Activated CD4-positive, alpha-beta T cell treated with anti-CD3 and anti-CD28 coated beads for 36 hours (primary cell): ENCODE measurements around the gene CFTR. TPM values are rescaled to one million over a fixed set of nuclear protein-coding genes. Genes with fewer than 3 reads are reported as not detected.

Experiments used
- ATAC-seq: fragments of 200-7000 bp; cut with Tn5 transposase; one replicate; pipeline ENCODE4 v1.10.0; 2021; ENCODE audit warnings: mild to moderate bottlenecking, moderate library complexity
- CTCF ChIA-PET: fragments of 350-600 bp; sonication (Branson Sonifier 250); formaldehyde crosslinking; loops from one replicate; lab custom pipeline; 2021; ENCODE audit warnings: antibody characterized with exemption; lab: Charles Lee
- POLR2A ChIA-PET: fragments of 350-600 bp; sonication (Branson Sonifier 250); formaldehyde crosslinking; loops from one replicate; lab custom pipeline; 2021; ENCODE audit warnings: antibody characterized with exemption, inconsistent platforms; lab: Charles Lee
- DNase-seq: peaks from one replicate; pipeline ENCODE4 v3.0.0-alpha.2; 2020
- H3K27ac Mint-ChIP-seq: one replicate; pipeline ENCODE4 v1.8.0; 2021; ENCODE audit warnings: mixed read lengths
- H3K27me3 Mint-ChIP-seq: one replicate; pipeline ENCODE4 v1.8.0; 2021; ENCODE audit warnings: mixed read lengths
- H3K36me3 Mint-ChIP-seq: one replicate; pipeline ENCODE4 v1.8.0; 2021; ENCODE audit warnings: low read depth, mixed read lengths
- H3K4me1 Mint-ChIP-seq: one replicate; pipeline ENCODE4 v1.8.0; 2021; ENCODE audit warnings: mixed read lengths
- H3K4me3 Mint-ChIP-seq: one replicate; pipeline ENCODE4 v1.8.0; 2021; ENCODE audit warnings: mild to moderate bottlenecking, moderate library complexity, mixed read lengths
- H3K9me3 Mint-ChIP-seq: one replicate; pipeline ENCODE4 v1.8.0; 2021; ENCODE audit warnings: low read depth, mixed read lengths
- intact Hi-C, 2 experiments: fragments of 100-400 bp; cut with DNase I in 1 of 2; cut with micrococcal nuclease in 1 of 2; formaldehyde crosslinking; loops; one replicate each; pipeline versions ENCODE4 v1.14.2 to v1.15.1; 2022 to 2024; cut with DNase I, micrococcal nuclease
- total RNA-seq, 2 experiments: library from RNA; stranded (reverse); gene quantifications; one replicate each; pipeline ENCODE4 v1.2.3, GENCODE V29; 2021

Gene CFTR
- total RNA-seq, 2 experiments from 2014 or later, result not detected

GRCh38 chr7:117592011-117592635, 112.3 kb downstream of the CFTR start:
- Mint-ChIP-seq H3K4me3 (no peak overlapping the region), H3K27ac (no peak overlapping the region), H3K9me3 (no peaks in the 10 kb centered on the region), H3K36me3 (no peaks in the 10 kb centered on the region), H3K4me1 (no peaks in the 10 kb centered on the region), H3K27me3 (no peaks in the 10 kb centered on the region)
- DNase-seq (no peak), ATAC-seq (no peak)
- CTCF ChIA-PET, result no interaction called here
- intact Hi-C loops, result no loop called here
- POLR2A ChIA-PET, result no interaction called here

- POLR2A ChIA-PET, result no interaction called here
Measured at GRCh38 chr7:117596134-117596533, 116.3 kb downstream of the CFTR start.

GRCh38 chr7:117597755-117598154, 117.9 kb downstream of the CFTR start:
- ChIA-PET POLR2A (no interaction called here), CTCF (no interaction called here)
- Mint-ChIP-seq H3K9me3 (no peaks in the 10 kb centered on the region), H3K27me3 (peaks cover 2% of the 10 kb centered on the region), H3K27ac (no peak overlapping the region), H3K4me1 (no peaks in the 10 kb centered on the region), H3K36me3 (no peaks in the 10 kb centered on the region), H3K4me3 (no peak overlapping the region)
- intact Hi-C loops, result no loop called here
- DNase-seq (no peak), ATAC-seq (no peak)

More at GRCh38 chr7:117596134-117596533, 116.3 kb downstream of the CFTR start:
- no peaks in the 10 kb centered on the region for H3K9me3 Mint-ChIP-seq
- ATAC-seq, result no peak
- H3K4me3 Mint-ChIP-seq, result no peak overlapping the region
- intact Hi-C loops, result no loop called here
- CTCF ChIA-PET, result no interaction called here
- H3K4me1 Mint-ChIP-seq, result no peaks in the 10 kb centered on the region
- no peak for DNase-seq
- H3K27ac Mint-ChIP-seq, result no peak overlapping the region
- H3K27me3 Mint-ChIP-seq, result no peaks in the 10 kb centered on the region
- H3K36me3 Mint-ChIP-seq, result no peaks in the 10 kb centered on the region

- no peaks in the 10 kb centered on the region for H3K9me3 Mint-ChIP-seq
- POLR2A ChIA-PET, result no interaction called here
- H3K27ac Mint-ChIP-seq, result no peak overlapping the region
- H3K4me1 Mint-ChIP-seq, result no peaks in the 10 kb centered on the region
- no peak for ATAC-seq
- no peaks in the 10 kb centered on the region for H3K36me3 Mint-ChIP-seq
- intact Hi-C loops, result no loop called here
- no peak overlapping the region for H3K4me3 Mint-ChIP-seq
- peaks cover 2% of the 10 kb centered on the region for H3K27me3 Mint-ChIP-seq
- DNase-seq, result no peak
- CTCF ChIA-PET, result no interaction called here
Measured at GRCh38 chr7:117600911-117601310, 121.1 kb downstream of the CFTR start.

GRCh38 chr7:117603627-117604026, 123.8 kb downstream of the CFTR start:
- DNase-seq (no peak), ATAC-seq (no peak)
- ChIA-PET CTCF (no interaction called here), POLR2A (no interaction called here)
- Mint-ChIP-seq H3K36me3 (no peaks in the 10 kb centered on the region), H3K9me3 (no peaks in the 10 kb centered on the region), H3K27ac (no peak overlapping the region), H3K4me3 (no peak overlapping the region), H3K27me3 (peaks cover 4% of the 10 kb centered on the region), H3K4me1 (no peaks in the 10 kb centered on the region)
- intact Hi-C loops, result no loop called here

DNA sequence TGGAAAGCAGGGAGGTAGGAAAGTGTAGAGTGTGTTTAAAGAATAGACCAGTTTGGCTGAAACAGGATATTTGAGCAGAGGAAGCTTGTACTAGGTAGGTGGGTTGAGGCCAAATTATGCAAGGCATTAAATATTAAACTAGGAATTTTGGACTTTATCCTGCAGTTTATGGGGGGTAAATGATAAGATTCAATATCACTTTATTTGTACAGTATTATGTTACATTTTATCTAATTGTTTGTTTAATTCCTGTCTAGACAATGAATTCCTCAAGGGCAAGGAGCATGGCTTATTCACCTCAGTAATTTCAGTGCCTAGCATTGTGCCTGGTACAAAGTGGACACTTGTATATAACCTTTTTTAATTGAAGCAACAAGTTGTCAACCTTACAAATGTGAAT, 125.9 kb downstream of the CFTR start:
- Mint-ChIP-seq H3K27me3 (peaks cover 4% of the 10 kb centered on the region), H3K4me1 (no peaks in the 10 kb centered on the region), H3K9me3 (no peaks in the 10 kb centered on the region), H3K36me3 (no peaks in the 10 kb centered on the region), H3K4me3 (no peak overlapping the region), H3K27ac (no peak overlapping the region)
- ChIA-PET POLR2A (no interaction called here), CTCF (no interaction called here)
- intact Hi-C loops, result no loop called here
- no peak for DNase-seq
- ATAC-seq, result no peak

GRCh38 chr7:117606132-117606531, 126.3 kb downstream of the CFTR start:
- H3K36me3 Mint-ChIP-seq, result no peaks in the 10 kb centered on the region
- no peaks in the 10 kb centered on the region for H3K4me1 Mint-ChIP-seq
- ChIA-PET CTCF (no interaction called here), POLR2A (no interaction called here)
- no peak overlapping the region for H3K4me3 Mint-ChIP-seq
- H3K27me3 Mint-ChIP-seq, result peaks cover 4% of the 10 kb centered on the region
- no peak overlapping the region for H3K27ac Mint-ChIP-seq
- DNase-seq, result no peak
- ATAC-seq, result no peak
- intact Hi-C loops, result no loop called here
- no peaks in the 10 kb centered on the region for H3K9me3 Mint-ChIP-seq

- intact Hi-C loops, result no loop called here
- POLR2A ChIA-PET, result no interaction called here
- Mint-ChIP-seq H3K4me1 (no peaks in the 10 kb centered on the region), H3K36me3 (no peaks in the 10 kb centered on the region), H3K9me3 (no peaks in the 10 kb centered on the region), H3K27me3 (peaks cover 2% of the 10 kb centered on the region), H3K27ac (no peak overlapping the region), H3K4me3 (no peak overlapping the region)
- CTCF ChIA-PET, result no interaction called here
- no peak for ATAC-seq
- no peak for DNase-seq
Measured at GRCh38 chr7:117610396-117610795, 130.6 kb downstream of the CFTR start.

DNA sequence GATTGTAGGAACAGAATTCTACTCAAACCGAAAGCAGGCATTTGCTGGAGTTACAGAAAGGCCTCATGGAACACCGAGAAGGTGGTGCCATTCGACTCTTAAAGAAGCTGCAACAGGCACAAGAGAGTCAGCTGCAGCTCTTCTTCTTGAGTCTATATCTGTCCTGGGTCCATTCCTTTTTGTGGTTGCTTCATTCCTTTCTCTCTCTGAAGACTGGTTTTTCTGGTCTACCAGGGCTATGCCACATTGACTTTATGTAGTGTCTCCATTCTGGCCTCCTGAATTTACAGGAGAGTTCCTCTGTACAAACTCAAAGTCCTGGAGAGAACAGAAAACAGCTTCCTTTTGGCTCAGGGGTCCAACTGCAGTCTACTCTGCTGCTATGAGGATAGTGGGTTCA, 132.8 kb downstream of the CFTR start:
- ChIA-PET CTCF (no interaction called here), POLR2A (no interaction called here)
- DNase-seq, result no peak
- Mint-ChIP-seq H3K36me3 (no peaks in the 10 kb centered on the region), H3K27me3 (no peaks in the 10 kb centered on the region), H3K4me3 (no peak overlapping the region), H3K27ac (no peak overlapping the region), H3K4me1 (no peaks in the 10 kb centered on the region), H3K9me3 (no peaks in the 10 kb centered on the region)
- intact Hi-C loops, result no loop called here
- no peak for ATAC-seq

DNA sequence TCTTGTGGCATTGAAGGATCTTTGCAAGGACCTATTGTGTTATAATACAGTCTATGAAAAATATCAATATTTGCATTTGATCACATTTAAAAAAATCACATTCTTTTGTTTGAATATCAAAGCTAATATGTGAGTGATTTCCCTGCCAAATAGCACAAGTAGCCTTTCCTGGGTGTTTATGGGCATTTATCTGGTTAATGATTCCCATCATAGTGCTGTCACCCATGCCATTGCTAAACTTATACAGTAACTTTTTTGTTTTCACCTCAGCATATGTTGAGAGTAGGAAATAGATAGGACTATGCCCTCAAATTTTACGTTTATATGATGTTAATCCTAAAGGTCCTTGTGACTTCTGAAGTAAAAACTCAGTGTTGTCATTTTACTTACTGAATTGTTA, 136.9 kb downstream of the CFTR start:
- POLR2A ChIA-PET, result no interaction called here
- no peak for ATAC-seq
- Mint-ChIP-seq H3K27me3 (no peaks in the 10 kb centered on the region), H3K27ac (no peak overlapping the region), H3K9me3 (no peaks in the 10 kb centered on the region), H3K4me3 (no peak overlapping the region), H3K36me3 (no peaks in the 10 kb centered on the region), H3K4me1 (no peaks in the 10 kb centered on the region)
- CTCF ChIA-PET, result interaction anchor here (0.7 kb wide), 1 partner anchor 18 kb away, joined by 4 read pairs; no protein-coding TSS in a partner anchor
- intact Hi-C loops, result no loop called here
- DNase-seq, result no peak

GRCh38 chr7:117619681-117620080, 139.9 kb downstream of the CFTR start:
- no peak for DNase-seq
- intact Hi-C loops, result no loop called here
- ATAC-seq, result no peak
- H3K27me3 Mint-ChIP-seq, result no peaks in the 10 kb centered on the region
- CTCF ChIA-PET, result no interaction called here
- no peak overlapping the region for H3K27ac Mint-ChIP-seq
- H3K9me3 Mint-ChIP-seq, result no peaks in the 10 kb centered on the region
- no peaks in the 10 kb centered on the region for H3K4me1 Mint-ChIP-seq
- no peak overlapping the region for H3K4me3 Mint-ChIP-seq
- POLR2A ChIA-PET, result no interaction called here
- no peaks in the 10 kb centered on the region for H3K36me3 Mint-ChIP-seq

DNA sequence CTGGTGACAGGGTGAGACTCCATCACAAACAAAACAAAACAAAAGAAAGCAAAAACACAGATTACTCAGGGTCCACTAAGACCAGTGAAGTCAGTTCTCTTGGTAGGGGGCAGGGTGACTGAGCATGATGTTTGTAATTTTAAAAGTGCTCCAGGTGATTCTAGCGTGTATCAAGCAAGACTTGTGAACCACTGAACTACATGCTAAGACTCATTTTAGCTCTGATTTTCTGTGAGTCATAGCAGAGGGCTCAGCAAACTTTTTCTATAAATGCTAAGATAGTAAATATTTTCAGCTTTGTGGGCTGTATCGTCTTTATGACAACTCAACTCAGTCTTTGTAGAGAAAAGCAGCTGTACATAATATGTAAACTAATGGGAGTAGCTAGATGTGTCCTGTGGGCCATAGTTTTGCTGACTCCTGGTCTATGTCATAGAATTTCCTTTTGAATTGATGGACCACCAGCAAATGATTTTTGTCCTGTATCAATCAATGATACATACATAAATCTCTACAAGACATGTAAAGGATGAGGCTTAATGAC, 141.3 kb downstream of the CFTR start:
- no peak for ATAC-seq
- no peaks in the 10 kb centered on the region for H3K27me3 Mint-ChIP-seq
- DNase-seq, result no peak
- intact Hi-C loops, result no loop called here
- H3K36me3 Mint-ChIP-seq, result no peaks in the 10 kb centered on the region
- H3K4me1 Mint-ChIP-seq, result no peaks in the 10 kb centered on the region
- ChIA-PET CTCF (interaction anchor here (0.6 kb wide), 1 partner anchor 1215 kb away, joined by 3 read pairs; no protein-coding TSS in a partner anchor), POLR2A (no interaction called here)
- no peak overlapping the region for H3K27ac Mint-ChIP-seq
- no peak overlapping the region for H3K4me3 Mint-ChIP-seq
- H3K9me3 Mint-ChIP-seq, result no peaks in the 10 kb centered on the region
